ENCODE data around the gene COL4A2. TPM values are rescaled to one million over a fixed set of nuclear protein-coding genes. Genes with fewer than 3 reads are reported as not detected.

COL4A2 gene
- total and polyA plus RNA-seq, 2 donors (not counting 1 experiment from before 2014, with no cell fraction given) = 0.17 TPM; not detected in 1

DNA sequence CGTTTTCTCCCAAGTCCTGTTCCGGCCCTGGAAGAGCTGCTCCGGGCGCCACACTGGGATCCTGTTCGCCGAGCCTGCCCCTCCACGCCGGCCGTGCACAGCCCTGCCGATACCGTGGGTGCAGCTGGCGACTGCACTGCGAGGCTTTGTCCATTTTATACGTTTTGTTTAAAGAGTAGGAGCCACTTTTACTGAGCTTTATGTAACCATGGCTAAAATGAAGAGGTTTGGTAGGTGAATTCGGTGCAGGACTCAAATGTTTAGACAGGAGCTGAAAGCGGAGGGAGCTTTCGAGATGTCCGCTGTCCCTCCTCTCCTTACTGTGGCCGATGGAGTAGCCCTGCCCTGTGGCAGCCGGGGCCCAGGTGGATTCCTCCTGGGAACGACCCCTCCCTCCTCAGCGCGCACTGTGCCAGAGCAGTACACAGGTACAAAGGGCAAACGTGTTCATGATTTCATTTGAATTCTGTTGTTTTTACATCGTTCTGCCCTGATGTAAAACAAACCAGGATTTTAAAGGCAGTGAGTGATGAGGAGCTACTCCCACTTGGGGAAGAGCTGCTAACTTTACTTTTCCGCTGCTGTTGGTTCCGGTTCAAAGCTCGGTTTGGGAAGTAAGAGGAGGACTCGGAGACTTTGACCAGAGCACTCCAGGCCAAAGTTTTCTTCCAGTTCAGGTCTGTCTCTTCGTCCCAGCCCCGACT, 1.7 kb downstream of the COL4A2 start:
- Histone ChIP-seq H4K20me1 (ENCODE audit: control insufficient read depth, insufficient read depth, low read length, poor library complexity, severe bottlenecking) (no peaks in the 10 kb centered on the region), H3K79me2 (ENCODE audit: control insufficient read depth, insufficient read depth, low read length) (no peaks in the 10 kb centered on the region), H3K9me3 (ENCODE audit: control extremely low read depth in 1 of 3, control insufficient read depth in 2 of 3, insufficient read depth in 1 of 3, low read length in 2 of 3) (peaks cover 0 to 7% (median 0%) of the 10 kb centered on the region in 3 donors), H2AFZ (ENCODE audit: insufficient read depth, low read depth, low read length, poor library complexity, severe bottlenecking) (no peak overlapping the region), H3K36me3 (replicated peaks in 1 of 2; ENCODE audit: control extremely low read depth in 1 of 2, control insufficient read depth in 1 of 2, extremely low read depth in 1 of 2, insufficient read depth in 2 of 2, low read length in 1 of 2) (no peaks in the 10 kb centered on the region), H3K4me3 (ENCODE audit: control extremely low read depth in 1 of 5, extremely low read depth in 1 of 5, insufficient read depth in 1 of 5, low read depth in 2 of 5, low read length in 4 of 5) (no peak overlapping the region), H3K4me2 (replicated peaks; ENCODE audit: low read depth, low read length, poor library complexity, severe bottlenecking) (no peak overlapping the region), H3K27ac (ENCODE audit: low read length in 2 of 2) (no peak overlapping the region), H3K27me3 (replicated peaks in 1 of 4; ENCODE audit: control extremely low read depth in 1 of 4, control insufficient read depth in 3 of 4, insufficient read depth in 4 of 4, low read length in 3 of 4) (peaks cover 0 to 57% (median 16%) of the 10 kb centered on the region in 4 experiments), H3K4me1 (ENCODE audit: control insufficient read depth in 2 of 2, insufficient read depth in 2 of 2, low read length in 2 of 2) (no peaks in the 10 kb centered on the region), H3K9ac (ENCODE audit: low read length) (no peak overlapping the region)
- DNase-seq = no peak
- no peaks in the 10 kb centered on the region for H3K4me1 Mint-ChIP-seq
- TF ChIP-seq, protein P1, sequence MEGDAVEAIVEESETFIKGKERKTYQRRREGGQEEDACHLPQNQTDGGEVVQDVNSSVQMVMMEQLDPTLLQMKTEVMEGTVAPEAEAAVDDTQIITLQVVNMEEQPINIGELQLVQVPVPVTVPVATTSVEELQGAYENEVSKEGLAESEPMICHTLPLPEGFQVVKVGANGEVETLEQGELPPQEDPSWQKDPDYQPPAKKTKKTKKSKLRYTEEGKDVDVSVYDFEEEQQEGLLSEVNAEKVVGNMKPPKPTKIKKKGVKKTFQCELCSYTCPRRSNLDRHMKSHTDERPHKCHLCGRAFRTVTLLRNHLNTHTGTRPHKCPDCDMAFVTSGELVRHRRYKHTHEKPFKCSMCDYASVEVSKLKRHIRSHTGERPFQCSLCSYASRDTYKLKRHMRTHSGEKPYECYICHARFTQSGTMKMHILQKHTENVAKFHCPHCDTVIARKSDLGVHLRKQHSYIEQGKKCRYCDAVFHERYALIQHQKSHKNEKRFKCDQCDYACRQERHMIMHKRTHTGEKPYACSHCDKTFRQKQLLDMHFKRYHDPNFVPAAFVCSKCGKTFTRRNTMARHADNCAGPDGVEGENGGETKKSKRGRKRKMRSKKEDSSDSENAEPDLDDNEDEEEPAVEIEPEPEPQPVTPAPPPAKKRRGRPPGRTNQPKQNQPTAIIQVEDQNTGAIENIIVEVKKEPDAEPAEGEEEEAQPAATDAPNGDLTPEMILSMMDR (IDR thresholded peaks at IDR 0.05) = no peak
- TF ChIP-seq EZH2 (IDR thresholded peaks at IDR 0.05; ENCODE audit: borderline replicate concordance, insufficient read depth, low read depth, low read length, poor library complexity, severe bottlenecking) = no peak
- intact Hi-C loops (cut with micrococcal nuclease) = no loop called here
- peaks cover 65% of the 10 kb centered on the region for H3K27me3 Mint-ChIP-seq
- WGBS (ENCODE audit: insufficient coverage) = 12% methylated on average over 25 of the region's 31 CpGs
- POLR2A ChIA-PET = no interaction called here
- ATAC-seq (ENCODE audit: low read depth) = no peak
- H3K27ac Mint-ChIP-seq = no peak overlapping the region
- no peaks in the 10 kb centered on the region for H3K9me3 Mint-ChIP-seq (ENCODE audit: insufficient read depth)
- CTCF ChIA-PET = no interaction called here
- no peak overlapping the region for H3K4me3 Mint-ChIP-seq

DNA sequence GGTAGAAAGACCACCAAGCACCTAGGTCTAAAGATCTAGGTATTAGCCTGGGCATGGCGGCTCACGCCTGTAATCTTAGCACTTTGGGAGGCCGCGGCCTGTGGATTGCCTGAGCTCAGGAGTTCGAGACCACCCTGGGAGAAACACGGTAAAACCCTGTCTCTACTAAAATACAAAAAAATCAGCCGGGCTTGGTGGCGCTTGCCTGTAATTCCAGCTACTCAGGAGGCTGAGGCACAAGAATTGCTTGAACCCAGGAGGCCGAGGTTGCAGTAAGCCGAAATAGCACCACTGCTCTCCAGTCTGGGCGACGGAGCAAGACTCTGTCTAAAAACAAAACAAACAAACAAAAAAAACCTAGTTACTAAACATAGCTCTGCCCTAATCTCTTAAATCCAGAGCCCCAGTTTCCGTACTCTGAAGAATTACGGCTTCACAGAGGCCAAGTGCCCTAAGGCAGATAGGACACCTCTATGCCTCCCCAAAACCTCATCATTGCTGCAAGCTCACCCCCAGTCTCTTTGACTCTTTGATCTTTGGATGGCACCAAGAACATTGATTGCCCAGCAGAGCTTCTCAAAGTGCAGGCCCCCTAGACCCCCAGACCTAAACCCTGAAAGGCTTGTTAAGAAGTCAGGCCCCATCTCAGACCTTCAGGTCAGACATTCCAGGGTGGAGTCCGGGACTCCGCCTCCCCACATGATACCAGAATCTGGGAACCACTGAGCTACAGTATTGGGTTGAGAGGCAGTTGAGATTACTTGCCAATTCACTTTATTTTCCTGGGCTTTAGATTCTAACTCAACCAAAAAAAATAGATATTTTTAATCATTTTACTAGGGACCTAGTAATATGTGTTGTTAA, 2.8 kb downstream of the COL4A2 start:
- no peaks in the 10 kb centered on the region for H3K4me1 Mint-ChIP-seq
- DNase-seq (no peak), ATAC-seq (ENCODE audit: low read depth) (no peak)
- POLR2A ChIA-PET = no interaction called here
- no peak overlapping the region for H2AFZ ChIP-seq (ENCODE audit: insufficient read depth, low read depth, low read length, poor library complexity, severe bottlenecking)
- no peak overlapping the region for H3K27ac ChIP-seq (ENCODE audit: low read length in 2 of 2)
- peaks cover 60% of the 10 kb centered on the region for H3K27me3 Mint-ChIP-seq
- no peaks in the 10 kb centered on the region for H3K36me3 ChIP-seq (replicated peaks in 1 of 2; ENCODE audit: control extremely low read depth in 1 of 2, control insufficient read depth in 1 of 2, extremely low read depth in 1 of 2, insufficient read depth in 2 of 2, low read length in 1 of 2)
- H3K4me3 ChIP-seq (ENCODE audit: control extremely low read depth in 1 of 5, extremely low read depth in 1 of 5, insufficient read depth in 1 of 5, low read depth in 2 of 5, low read length in 4 of 5) = no peak overlapping the region
- no peaks in the 10 kb centered on the region for H3K4me1 ChIP-seq (ENCODE audit: control insufficient read depth in 2 of 2, insufficient read depth in 2 of 2, low read length in 2 of 2)
- intact Hi-C loops (cut with micrococcal nuclease) = no loop called here
- TF ChIP-seq, protein P1 (IDR thresholded peaks at IDR 0.05) = no peak
- no peak for TF ChIP-seq EZH2 (IDR thresholded peaks at IDR 0.05; ENCODE audit: borderline replicate concordance, insufficient read depth, low read depth, low read length, poor library complexity, severe bottlenecking)
- CTCF ChIA-PET = no interaction called here
- H3K27ac Mint-ChIP-seq = no peak overlapping the region
- no peak overlapping the region for H3K4me2 ChIP-seq (replicated peaks; ENCODE audit: low read depth, low read length, poor library complexity, severe bottlenecking)
- no peak overlapping the region for H3K4me3 Mint-ChIP-seq
- H3K27me3 ChIP-seq (replicated peaks in 1 of 4; ENCODE audit: control extremely low read depth in 1 of 4, control insufficient read depth in 3 of 4, insufficient read depth in 4 of 4, low read length in 3 of 4) = peaks cover 0 to 52% (median 12%) of the 10 kb centered on the region in 4 experiments
- WGBS (ENCODE audit: insufficient coverage) = 86% methylated on average over 15 of the region's 16 CpGs
- H4K20me1 ChIP-seq (ENCODE audit: control insufficient read depth, insufficient read depth, low read length, poor library complexity, severe bottlenecking) = no peaks in the 10 kb centered on the region
- peaks cover 0 to 7% (median 0%) of the 10 kb centered on the region in 3 donors for H3K9me3 ChIP-seq (ENCODE audit: control extremely low read depth in 1 of 3, control insufficient read depth in 2 of 3, insufficient read depth in 1 of 3, low read length in 2 of 3)
- H3K9ac ChIP-seq (ENCODE audit: low read length) = no peak overlapping the region
- no peaks in the 10 kb centered on the region for H3K9me3 Mint-ChIP-seq (ENCODE audit: insufficient read depth)
- no peaks in the 10 kb centered on the region for H3K79me2 ChIP-seq (ENCODE audit: control insufficient read depth, insufficient read depth, low read length)

Data from B cell (primary cell).